Measurements from ENCODE around the gene MSH3. TPM values are rescaled to one million over a fixed set of nuclear protein-coding genes. Genes with fewer than 3 reads are reported as not detected.
"Not testable (repeated sequence)": the region's sequence is repeated elsewhere in the genome, so short reads cannot be mapped to it uniquely, and the experiment has no call there.

The MSH3 gene
- total RNA-seq, 1 donor from 2014 or later: 13.0 TPM

DNA sequence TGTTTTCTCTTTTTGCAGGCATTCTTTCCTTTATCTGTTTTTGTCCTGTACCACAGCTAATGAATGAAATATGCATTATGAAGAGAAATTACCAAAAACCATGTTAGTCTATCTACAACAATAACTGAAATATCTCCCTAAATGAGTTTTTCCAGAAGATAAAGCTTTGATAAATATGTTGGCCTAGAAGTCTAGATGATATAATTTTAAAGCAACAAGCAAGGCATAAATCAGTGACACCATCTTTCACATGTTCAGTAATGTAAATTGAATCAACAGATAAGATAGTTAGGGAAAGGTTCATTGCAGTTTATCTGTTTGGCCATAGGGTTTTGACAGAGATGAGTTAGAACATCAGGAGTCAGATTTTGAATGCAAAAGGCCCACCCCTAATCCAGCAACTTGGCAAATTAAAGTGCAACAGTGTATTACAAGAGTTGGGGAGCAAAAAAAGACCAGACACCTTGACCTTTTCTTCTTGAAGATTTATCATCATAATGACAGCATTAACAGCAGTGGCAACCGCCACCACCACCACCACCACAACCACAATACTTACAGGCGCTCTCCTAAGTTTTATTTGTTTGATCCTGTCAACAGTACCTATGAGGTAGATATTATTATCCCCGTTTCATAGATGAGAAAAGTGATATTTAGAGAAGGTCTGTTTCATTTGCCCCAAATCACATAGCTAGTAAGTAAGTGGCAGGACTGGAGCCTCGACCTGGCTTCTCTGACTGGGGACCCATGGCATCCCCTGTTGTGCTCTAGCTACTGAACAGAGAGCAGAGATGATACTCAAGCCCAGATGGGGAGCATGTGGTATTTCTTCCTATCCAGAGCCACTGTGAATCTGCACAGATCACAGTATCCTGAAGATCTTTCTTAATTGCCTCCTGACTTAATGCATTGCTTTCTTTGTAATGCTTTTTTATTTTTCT is 123.2 kb downstream of the MSH3 start:
- no peak overlapping the region for H3K4me3 Mint-ChIP-seq (ENCODE audit: unreplicated experiment)
- DNase-seq (ENCODE audit: low spot score): no peak
- H3K4me1 Mint-ChIP-seq (ENCODE audit: unreplicated experiment): no peaks in the 10 kb centered on the region
- H3K27me3 Mint-ChIP-seq (ENCODE audit: unreplicated experiment): peaks cover 2% of the 10 kb centered on the region
- no peak overlapping the region for H3K27ac Mint-ChIP-seq (ENCODE audit: unreplicated experiment)
- TF ChIP-seq, protein P1, sequence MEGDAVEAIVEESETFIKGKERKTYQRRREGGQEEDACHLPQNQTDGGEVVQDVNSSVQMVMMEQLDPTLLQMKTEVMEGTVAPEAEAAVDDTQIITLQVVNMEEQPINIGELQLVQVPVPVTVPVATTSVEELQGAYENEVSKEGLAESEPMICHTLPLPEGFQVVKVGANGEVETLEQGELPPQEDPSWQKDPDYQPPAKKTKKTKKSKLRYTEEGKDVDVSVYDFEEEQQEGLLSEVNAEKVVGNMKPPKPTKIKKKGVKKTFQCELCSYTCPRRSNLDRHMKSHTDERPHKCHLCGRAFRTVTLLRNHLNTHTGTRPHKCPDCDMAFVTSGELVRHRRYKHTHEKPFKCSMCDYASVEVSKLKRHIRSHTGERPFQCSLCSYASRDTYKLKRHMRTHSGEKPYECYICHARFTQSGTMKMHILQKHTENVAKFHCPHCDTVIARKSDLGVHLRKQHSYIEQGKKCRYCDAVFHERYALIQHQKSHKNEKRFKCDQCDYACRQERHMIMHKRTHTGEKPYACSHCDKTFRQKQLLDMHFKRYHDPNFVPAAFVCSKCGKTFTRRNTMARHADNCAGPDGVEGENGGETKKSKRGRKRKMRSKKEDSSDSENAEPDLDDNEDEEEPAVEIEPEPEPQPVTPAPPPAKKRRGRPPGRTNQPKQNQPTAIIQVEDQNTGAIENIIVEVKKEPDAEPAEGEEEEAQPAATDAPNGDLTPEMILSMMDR (IDR thresholded peaks at IDR 0.05; ENCODE audit: unreplicated experiment): no peak
- H3K9me3 Mint-ChIP-seq (ENCODE audit: unreplicated experiment): no peaks in the 10 kb centered on the region
- peaks cover 4% of the 10 kb centered on the region for H3K36me3 Mint-ChIP-seq (ENCODE audit: low read depth, unreplicated experiment)

DNA sequence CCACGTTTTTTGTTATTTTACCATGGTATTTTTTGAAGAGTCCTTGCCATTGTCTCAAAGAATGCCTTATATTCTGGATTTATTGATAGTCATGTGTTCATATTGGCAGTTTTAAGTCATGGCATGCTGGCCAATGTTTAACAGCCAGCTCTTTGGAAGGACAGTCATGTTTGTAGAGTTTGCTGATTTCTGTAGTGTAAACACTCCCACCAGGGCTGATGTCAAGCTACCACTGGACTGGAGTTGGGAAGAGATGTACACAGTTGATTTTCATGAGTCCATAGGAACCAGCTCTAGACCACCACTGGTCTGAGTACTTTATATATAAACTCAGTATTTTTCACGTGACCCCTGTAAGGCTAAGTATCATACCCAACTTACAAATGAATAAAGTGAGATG is 125.6 kb downstream of the MSH3 start:
- no peaks in the 10 kb centered on the region for H3K9me3 Mint-ChIP-seq (ENCODE audit: unreplicated experiment)
- peaks cover 2% of the 10 kb centered on the region for H3K27me3 Mint-ChIP-seq (ENCODE audit: unreplicated experiment)
- H3K4me1 Mint-ChIP-seq (ENCODE audit: unreplicated experiment): no peaks in the 10 kb centered on the region
- no peak overlapping the region for H3K4me3 Mint-ChIP-seq (ENCODE audit: unreplicated experiment)
- TF ChIP-seq, protein P1 (IDR thresholded peaks at IDR 0.05; ENCODE audit: unreplicated experiment): no peak
- no peak for DNase-seq (ENCODE audit: low spot score)
- H3K27ac Mint-ChIP-seq (ENCODE audit: unreplicated experiment): no peak overlapping the region
- peaks cover 8% of the 10 kb centered on the region for H3K36me3 Mint-ChIP-seq (ENCODE audit: low read depth, unreplicated experiment)

DNA sequence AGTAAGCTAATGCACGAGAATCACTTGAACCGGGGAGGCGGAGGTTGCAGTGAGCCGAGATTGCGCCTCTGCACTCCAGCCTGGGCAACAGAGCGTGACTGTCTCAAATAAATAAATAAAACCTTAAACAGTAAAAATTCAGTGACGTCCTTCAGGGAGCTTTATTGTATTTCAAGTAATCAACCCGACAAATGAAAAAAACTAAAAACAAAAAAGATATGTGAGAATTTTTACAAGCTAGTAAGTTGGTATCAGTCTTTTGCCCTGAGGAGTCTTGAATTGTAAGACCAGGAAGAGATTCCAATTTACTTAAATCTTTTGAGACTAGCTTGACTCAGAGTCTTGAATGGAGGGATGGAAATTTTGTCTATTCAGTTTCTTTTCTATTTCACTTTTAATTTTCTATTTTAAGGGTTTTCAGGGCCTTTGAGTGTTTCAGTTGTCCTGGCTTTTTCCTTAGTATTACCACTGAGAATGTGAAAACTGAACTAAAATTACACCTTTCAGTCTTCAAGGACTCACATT is 126.4 kb downstream of the MSH3 start:
- TF ChIP-seq, protein P1 (IDR thresholded peaks at IDR 0.05; ENCODE audit: unreplicated experiment): no peak
- Mint-ChIP-seq H3K4me3 (ENCODE audit: unreplicated experiment) (no peak overlapping the region), H3K9me3 (ENCODE audit: unreplicated experiment) (no peaks in the 10 kb centered on the region), H3K4me1 (ENCODE audit: unreplicated experiment) (no peaks in the 10 kb centered on the region), H3K27me3 (ENCODE audit: unreplicated experiment) (peaks cover 2% of the 10 kb centered on the region), H3K27ac (ENCODE audit: unreplicated experiment) (no peak overlapping the region), H3K36me3 (ENCODE audit: low read depth, unreplicated experiment) (peaks cover 8% of the 10 kb centered on the region)
- DNase-seq (ENCODE audit: low spot score): no peak

DNA sequence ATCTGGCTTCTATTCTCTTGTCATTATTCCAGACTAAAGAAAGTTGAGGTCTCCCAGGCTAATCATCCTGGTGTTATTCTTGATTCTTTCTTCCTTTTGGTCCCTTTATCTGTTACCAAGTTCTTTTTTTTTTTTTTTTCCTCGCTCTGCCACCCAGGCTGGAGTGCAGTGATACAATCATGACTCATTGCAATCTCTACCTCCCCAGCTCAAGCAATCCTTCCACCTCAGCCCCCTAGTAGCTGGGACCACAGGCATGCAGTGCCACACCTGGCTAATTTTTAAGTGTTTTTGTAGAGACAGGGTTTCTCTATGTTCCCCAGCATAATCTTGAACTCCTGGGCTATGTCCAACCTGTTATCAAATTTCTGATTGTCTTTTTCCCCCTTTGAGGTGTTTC is 126.9 kb downstream of the MSH3 start:
- TF ChIP-seq, protein P1 (IDR thresholded peaks at IDR 0.05; ENCODE audit: unreplicated experiment): no peak
- no peak overlapping the region for H3K27ac Mint-ChIP-seq (ENCODE audit: unreplicated experiment)
- peaks cover 2% of the 10 kb centered on the region for H3K27me3 Mint-ChIP-seq (ENCODE audit: unreplicated experiment)
- H3K9me3 Mint-ChIP-seq (ENCODE audit: unreplicated experiment): no peaks in the 10 kb centered on the region
- DNase-seq (ENCODE audit: low spot score): no peak
- H3K4me1 Mint-ChIP-seq (ENCODE audit: unreplicated experiment): no peaks in the 10 kb centered on the region
- peaks cover 8% of the 10 kb centered on the region for H3K36me3 Mint-ChIP-seq (ENCODE audit: low read depth, unreplicated experiment)
- no peak overlapping the region for H3K4me3 Mint-ChIP-seq (ENCODE audit: unreplicated experiment)

DNA sequence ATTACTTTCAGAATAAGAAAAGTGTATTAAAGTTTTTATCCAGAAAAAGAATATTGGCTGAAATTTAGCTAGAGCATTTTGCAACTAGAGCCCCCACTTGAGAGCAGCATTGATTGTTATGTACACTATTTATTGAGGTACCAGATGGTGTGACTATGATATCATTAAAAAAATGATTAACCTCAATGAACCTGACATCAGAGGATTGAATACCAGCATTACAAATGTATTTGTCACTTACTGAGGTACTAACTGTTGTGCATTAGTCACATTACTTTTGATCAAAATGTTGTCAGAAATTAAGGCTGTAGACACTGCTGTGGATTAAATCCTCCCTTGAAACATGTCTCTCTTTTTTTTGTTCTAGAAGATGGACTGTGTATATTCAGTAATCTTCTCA is 128.2 kb downstream of the MSH3 start:
- H3K4me3 Mint-ChIP-seq (ENCODE audit: unreplicated experiment): no peak overlapping the region
- H3K27me3 Mint-ChIP-seq (ENCODE audit: unreplicated experiment): peaks cover 2% of the 10 kb centered on the region
- no peak for DNase-seq (ENCODE audit: low spot score)
- H3K36me3 Mint-ChIP-seq (ENCODE audit: low read depth, unreplicated experiment): peaks cover 8% of the 10 kb centered on the region
- H3K27ac Mint-ChIP-seq (ENCODE audit: unreplicated experiment): no peak overlapping the region
- no peaks in the 10 kb centered on the region for H3K4me1 Mint-ChIP-seq (ENCODE audit: unreplicated experiment)
- H3K9me3 Mint-ChIP-seq (ENCODE audit: unreplicated experiment): no peaks in the 10 kb centered on the region
- TF ChIP-seq, protein P1 (IDR thresholded peaks at IDR 0.05; ENCODE audit: unreplicated experiment): no peak

DNA sequence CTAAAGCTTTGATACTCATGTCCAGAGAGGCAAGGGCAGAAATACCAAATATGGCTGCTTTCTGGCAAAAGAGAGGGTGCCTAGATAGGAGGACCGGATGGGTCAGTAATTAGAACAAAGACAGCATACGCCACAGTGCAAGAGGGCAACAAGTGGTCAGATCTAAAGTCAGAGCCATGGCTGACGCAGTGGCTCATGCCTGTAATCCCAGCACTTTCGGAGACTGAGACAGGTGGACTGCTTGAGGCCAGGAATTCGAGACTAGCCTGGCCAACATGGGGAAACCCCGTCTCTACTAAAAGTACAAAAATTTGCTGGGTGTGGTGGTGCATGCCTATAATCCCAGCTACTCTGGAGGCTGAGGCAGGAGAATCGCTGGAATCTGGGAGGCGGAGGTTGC is 129.3 kb downstream of the MSH3 start:
- not testable (repeated sequence) for H3K4me3 Mint-ChIP-seq (ENCODE audit: unreplicated experiment); H3K4me1 Mint-ChIP-seq (ENCODE audit: unreplicated experiment); DNase-seq (ENCODE audit: low spot score); H3K27ac Mint-ChIP-seq (ENCODE audit: unreplicated experiment); H3K36me3 Mint-ChIP-seq (ENCODE audit: low read depth, unreplicated experiment); H3K9me3 Mint-ChIP-seq (ENCODE audit: unreplicated experiment); H3K27me3 Mint-ChIP-seq (ENCODE audit: unreplicated experiment)
